ENCODE results near the gene ARVCF.

Gene ARVCF, protein sequence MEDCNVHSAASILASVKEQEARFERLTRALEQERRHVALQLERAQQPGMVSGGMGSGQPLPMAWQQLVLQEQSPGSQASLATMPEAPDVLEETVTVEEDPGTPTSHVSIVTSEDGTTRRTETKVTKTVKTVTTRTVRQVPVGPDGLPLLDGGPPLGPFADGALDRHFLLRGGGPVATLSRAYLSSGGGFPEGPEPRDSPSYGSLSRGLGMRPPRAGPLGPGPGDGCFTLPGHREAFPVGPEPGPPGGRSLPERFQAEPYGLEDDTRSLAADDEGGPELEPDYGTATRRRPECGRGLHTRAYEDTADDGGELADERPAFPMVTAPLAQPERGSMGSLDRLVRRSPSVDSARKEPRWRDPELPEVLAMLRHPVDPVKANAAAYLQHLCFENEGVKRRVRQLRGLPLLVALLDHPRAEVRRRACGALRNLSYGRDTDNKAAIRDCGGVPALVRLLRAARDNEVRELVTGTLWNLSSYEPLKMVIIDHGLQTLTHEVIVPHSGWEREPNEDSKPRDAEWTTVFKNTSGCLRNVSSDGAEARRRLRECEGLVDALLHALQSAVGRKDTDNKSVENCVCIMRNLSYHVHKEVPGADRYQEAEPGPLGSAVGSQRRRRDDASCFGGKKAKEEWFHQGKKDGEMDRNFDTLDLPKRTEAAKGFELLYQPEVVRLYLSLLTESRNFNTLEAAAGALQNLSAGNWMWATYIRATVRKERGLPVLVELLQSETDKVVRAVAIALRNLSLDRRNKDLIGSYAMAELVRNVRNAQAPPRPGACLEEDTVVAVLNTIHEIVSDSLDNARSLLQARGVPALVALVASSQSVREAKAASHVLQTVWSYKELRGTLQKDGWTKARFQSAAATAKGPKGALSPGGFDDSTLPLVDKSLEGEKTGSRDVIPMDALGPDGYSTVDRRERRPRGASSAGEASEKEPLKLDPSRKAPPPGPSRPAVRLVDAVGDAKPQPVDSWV

DNA sequence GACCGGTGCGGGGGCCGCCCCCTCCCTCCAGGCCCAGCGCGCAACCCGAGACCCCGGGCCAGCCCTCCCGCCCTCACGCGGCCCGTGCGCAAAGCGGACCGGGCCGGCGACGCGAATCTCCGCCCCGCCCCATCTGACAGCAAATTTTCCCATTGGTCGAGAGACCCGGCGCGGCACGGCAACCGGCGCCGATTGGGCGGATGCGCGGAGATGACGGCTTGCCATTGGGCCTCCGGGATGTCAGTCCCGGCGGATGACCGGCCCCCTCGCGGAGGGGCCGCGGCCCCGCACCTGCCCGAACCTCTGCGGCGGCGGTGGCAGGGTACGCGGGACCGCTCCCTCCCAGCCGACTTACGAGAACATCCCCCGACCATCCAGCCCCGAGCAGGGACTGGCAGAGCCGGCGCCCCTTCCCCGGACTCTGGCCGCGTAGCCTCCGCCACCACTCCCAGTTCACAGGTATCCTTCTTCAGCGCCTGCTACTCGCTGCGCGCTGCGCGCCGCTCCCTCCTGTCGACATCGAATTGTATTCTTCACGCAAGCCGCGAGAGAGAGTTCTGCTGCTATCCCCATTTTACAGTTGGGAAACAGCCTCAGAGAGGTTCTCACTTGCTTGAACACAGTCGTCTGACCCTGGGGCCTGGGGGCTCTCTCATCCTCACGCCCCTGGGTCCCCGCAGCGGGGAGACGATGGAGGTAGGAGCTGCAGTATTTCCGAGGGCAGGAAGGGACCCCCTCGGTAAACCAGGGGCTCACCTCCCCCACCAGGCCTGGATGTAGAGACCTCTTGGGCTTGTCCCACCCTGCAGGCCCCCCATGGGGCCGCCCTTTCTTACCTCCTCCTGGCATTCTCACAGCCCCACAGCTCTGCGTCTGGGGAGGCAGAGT lies at the start of gene ARVCF:
ARVCF (minus strand) TSS at position 90 of the 888 bp plus-strand sequence. CDS start 26,029 bp downstream, outside the sequence.
- DNase-seq, result peak; percentile 89

DNA sequence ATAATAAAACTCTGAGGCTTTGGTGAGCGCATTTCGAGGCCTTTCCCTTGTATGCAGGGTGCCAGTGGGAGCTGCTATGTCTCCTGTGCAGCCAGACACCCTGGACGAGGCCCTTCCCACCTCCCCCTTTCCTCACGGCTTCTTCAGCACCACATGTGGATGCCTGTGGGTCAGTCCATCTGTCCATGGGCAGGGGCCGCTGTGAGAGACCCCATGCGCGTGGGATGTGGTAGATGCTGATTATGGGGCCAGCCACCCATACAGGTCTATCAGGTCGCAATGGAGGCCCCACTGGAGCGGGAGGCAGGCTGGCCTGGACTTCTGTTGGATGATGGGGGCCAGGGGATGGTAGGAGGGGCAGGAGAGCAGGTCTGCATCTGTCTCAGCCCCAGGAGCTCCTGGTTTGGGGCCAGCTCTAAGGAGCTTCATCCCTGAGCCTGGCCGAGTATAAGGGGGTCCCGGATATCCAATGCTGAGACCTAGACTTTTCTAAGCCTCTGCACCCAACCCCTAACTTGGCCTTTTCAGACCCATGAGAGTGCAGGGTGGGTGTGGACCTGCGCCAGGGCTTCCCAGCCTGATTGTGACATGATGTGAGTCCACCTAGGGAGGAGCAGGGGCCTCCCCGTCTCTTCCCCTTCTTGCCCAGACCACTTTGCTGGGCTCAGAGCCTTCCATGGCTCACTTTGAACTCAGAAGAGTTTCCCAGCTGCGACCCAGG lies 49.4 kb upstream of the ARVCF start:
- no peak for DNase-seq

DNA sequence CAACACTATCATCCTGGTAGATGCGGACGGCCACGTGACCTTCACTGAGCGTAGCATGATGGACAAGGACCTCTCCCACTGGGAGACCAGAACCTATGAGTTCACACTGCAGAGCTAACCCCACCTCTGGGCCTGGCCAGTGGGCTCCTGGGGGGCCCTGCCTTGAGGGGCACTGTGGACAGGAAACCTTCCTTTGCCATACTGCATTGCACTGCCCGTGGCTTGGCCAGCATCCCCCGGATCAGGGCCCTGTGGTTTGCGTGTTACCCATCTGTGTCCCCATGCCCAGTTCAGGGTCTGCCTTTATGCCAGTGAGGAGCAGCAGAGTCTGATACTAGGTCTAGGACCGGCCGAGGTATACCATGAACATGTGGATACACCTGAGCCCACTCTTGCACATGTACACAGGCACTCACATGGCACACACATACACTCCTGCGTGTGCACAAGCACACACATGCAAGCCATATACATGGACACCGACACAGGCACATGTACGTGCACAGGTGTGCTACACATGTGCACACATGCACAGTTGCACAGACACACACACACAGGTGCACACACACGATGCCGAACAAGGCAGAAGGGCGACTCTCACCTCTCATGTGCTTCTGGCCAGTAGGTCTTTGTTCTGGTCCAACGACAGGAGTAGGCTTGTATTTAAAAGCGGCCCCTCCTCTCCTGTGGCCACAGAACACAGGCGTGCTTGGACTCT lies 48.1 kb upstream of the ARVCF start:
- no peak for DNase-seq

DNA sequence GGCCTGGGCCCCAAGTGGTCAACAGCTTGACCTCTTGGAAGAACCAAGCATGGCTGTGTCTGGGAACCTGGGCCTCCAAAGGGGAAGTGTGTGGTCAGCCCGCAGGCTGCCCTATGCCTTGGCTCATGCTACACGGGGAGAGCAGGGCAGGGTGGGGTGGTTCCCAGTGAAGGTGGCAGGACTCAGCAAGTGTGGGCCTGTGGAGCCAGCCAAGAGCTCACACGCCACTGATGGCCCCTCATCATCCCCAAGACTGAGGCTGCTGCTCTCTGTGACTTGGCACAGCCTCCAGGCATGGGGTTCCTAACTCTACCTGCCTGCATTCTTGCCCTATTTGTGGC lies 47.5 kb upstream of the ARVCF start:
- DNase-seq, result no peak

DNA sequence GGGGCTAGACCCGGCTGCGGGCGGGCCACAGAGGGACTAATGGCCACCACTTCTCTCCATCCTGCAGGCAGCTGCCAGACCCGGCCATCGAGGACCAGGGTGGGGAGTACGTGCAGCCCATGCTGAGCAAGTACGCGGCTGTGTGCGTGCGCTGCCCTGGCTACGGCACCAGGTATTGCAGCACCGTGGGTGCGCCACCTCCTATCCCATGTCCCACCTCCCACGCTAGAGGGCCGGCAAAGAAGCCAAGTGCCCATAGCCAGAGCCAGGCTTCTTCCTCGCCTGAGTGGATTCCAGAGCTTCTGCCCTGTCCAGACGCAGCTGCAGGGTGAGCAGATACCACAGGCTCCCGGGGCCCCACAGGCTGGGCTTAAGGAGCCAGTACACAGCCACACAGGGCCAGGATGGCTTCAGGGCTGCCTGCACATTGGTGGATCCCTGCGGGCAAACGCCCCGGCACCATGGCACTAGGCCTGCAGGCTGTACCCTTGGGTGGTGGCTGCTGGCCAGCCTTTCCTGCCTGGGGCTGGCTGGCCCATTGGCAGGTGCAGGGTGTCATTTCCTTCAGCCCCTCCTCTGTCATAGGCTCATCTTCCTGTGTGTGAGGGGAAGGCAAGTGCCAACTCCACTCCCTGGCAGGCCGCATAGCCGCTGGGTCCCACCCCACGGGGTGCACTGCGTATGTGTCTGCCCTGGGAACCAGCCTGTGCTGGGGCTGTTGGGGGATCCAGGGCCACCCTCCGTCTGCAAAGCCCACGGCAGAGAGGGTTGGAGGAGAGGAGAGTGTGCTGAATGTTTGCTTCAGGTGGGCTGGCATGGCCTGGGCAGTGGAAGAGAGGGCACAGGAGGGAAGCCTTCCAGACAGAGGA lies 46.9 kb upstream of the ARVCF start:
- no peak for DNase-seq

DNA sequence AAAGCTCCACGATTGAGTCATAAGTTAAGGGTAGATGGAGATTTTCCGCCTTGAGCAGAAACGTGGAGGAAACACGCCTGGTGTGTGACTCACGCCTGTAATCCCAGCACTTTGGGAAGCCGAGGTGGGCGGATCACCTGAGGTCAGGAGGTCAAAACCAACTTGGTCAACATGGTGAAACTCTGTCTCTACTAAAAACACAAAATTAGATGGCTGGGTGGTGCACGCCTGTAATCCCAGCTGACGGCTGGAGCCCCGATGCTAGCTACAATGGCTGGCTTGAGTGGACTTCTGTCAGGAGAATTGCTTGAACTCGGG lies 46.1 kb upstream of the ARVCF start:
- DNase-seq, result no peak

DNA sequence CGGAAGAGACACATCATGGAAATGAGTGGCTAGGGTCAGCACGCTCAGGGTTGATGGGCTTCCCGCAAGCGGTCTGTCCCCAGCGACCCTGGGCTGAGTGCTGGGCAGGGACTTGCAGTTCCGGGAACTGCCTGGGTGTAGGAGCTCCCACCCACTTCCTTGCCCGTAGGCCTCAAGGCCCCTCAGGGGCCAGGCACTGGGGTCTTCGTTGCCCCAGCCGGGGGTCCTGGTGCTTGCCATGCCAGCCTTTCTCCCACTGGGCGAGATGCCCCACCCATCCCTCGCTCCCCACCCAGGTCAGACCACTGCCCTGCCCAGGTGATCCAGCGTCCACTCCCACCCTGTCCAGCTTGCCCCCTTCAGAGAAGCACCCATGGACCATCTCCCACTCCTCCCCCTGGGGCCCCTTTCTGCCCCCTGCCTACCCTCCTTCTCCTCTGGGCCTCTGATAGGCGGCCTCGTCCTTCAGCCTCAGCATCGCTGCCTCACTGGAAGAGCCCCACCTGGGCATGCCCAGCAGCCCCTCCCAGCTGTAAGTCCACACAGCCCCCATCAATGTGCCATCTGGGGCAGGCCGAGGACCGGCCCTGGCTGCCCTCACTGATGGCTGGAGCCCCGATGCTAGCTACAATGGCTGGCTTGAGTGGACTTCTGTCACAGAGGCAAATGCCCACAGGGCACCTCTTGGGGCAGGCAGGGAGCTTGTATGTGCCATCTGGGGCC lies 45.6 kb upstream of the ARVCF start:
- no peak for DNase-seq

DNA sequence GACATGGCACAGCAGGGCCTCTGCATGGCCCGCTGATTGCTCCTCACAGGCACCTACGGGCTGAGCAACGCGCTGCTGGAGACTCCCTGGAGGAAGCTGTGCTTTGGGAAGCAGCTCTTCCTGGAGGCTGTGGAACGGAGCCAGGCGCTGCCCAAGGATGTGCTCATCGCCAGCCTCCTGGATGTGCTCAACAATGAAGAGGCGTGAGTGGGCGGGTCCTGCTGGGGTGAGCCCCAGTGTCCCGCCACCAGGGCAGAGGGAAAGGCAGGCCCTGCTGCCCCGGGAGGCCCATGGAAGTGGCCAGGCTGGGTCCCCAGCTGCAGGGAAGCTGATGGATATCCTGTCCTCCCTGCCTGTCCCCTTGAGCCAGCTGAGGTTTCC lies 44.8 kb upstream of the ARVCF start:
- DNase-seq, result no peak

DNA sequence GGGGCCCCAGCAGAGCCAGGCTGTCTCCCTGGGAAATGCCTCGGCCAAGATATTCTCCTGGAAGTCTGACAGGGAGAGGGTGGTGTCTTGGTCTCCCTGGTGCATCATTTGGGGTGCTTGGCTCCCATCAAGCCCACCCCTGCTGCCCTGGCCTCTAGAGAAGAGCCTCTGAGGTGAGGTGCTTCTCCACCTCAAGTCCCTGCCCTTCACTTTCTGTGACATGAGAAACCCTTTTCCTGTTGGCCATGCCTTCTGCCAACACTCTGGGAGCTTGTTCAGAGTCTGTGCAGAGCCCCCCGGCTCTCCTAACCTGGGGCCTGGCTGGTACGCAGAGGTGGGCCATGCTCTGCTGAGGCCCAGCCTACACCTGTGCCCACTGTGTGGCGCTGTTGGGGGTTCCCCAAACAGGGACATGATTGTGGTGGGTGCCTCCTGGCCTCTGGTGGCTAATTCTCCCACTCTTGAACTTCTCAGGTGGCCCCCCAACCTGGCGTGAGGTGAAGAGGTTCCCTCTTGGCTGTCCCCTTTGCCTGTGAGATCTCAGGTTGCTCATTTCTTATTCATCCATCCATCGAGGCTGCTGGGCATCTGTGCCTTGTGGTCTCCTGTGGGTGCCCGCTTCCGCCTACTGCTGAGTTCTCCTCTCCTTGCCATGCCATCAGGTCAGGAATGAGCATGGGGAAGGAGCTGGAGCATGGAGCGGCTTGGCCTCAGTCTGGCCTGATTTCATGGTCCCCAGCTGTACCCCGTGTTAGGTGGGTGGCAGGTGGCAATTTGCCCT lies 44.3 kb upstream of the ARVCF start:
- DNase-seq, result no peak

DNA sequence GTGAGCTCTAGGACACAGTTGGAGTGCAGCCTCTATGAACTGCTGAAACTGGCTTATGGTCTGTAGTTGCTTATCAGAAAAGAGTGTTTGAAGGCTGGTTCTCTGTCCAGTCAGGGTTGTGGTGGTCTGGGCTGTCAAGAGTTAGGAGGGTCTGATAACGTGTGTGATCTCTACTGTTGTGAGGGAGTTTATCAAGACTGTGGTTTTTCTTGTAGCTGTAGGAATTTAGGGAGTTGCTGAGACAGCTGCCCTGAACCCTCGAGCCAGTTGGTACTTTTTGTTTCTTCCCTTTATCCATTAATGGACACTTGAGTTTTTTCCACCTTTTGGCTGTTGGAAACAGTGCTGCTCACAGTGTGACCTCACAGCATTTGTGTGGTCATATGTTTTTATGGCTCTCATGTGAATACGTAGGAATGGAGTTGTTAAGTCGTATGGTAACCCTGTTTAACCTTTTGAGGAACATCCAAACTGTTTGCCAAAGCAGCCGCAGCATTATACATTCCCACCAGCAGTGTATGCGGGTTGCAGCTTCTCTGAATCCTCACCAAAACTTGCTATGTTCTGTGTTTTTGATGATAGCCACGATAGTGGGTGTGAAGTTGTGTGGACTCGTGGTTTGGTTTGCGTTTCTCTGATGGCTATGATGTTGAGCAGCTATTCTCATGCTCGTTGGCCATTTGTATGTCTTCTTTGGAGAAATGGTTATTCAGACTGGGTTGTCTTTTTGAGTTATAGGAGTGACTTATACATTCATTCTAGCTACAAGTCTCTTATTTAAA lies 42.6 kb upstream of the ARVCF start:
- no peak for DNase-seq

DNA sequence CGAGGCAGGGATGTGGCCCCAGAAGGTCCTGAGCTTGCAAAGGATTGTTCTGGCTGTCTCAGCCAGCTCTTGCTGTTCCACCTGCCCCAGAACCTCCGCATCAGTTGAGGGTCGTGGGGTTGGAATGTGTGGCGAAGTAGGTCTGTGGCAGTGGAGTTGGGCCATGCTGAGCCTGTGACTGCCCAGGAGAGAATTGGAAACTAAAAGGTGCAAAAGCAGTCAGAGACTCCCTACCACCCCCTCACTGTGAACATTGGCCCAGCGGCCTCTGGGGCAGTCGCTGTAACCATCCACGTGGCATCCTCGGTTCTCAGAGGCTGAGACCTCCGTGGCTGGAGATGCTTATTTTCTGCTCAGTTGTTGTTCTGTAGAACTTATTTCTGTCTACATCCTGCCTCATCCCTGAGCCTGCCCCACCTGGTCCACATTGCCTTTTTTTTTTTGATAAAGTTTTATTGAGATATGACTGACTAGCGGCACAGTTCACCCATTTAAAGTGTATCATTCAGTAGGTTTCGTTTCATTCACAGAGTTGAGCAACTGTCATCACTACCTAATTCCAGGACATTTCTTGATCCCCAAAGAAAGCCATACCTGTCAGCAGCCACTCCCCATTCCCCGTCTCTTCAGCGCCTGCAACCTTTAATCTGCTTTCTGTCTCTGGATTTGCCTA lies 41.1 kb upstream of the ARVCF start:
- no peak for DNase-seq

DNA sequence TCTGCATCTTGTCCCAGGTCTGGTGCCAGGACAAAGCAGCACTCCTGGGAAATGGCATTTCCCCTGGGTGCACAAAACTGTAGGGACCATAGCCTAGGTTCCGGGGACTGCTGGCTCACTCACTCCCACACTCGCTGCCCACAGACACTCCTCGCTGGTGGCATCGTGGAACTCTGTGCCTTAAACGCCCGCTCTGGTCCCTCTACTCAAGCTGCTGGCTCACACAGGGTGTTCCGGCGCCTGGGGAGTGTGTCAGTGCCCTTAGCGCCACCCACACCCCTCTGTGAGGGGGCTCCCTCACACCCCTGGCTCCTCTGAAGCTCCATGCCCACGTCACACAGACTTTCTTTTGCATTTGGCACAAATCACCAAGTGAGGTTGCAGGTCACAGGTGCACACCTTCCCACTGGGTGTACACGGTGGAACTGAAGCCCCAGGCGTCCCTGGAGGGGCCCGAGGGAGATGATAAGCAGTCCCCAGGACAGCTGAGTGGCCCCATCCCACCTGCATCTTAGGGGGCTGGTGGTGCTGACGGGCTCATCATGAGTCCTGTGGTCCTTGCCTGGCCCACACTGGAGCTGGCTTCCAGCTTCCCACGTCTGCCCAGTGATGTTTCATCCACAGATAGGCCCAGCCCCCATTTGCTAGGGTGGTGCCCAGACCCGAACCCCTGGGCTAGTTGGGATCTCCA lies 40.2 kb upstream of the ARVCF start:
- no peak for DNase-seq

DNA sequence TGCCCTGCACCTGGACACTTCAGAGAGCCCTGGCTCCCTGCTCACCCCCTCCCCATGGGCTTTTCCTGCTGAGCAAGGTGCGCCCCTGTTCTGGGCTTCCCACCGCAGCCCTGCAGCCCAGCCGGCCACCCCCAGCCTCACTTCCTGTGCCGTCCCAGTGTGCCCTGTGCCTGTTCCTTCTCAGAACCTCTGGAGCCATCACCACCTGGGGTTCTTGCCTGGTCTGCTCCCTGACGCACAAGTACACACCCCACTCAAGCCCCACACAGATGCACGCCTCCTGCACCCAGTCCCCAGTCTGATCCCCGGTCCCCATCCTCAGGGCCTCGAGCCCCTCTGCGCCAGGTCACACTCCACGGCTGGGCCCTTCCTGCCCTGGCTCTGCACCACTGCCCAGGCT lies 39.5 kb upstream of the ARVCF start:
- DNase-seq, result no peak

DNA sequence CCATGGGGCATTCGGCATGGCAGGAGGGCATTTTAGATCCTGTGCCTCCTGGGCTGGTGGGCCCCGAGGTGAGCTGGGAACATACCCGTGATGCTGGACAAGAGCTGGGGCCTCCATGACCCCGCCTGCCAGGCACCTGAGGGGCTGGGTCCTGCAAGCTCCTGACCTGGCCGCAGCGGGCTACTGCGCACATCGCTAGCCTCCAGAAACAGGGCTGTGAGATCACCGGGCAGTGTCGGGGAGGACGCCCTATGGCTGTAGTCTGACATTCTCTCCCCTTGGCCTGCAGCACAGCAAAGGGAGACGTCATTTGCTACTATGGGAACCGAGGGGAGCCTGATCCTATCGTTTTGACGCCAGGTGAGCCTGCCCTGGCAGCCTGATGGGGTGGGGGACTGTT lies 39.0 kb upstream of the ARVCF start:
- no peak for DNase-seq

DNA sequence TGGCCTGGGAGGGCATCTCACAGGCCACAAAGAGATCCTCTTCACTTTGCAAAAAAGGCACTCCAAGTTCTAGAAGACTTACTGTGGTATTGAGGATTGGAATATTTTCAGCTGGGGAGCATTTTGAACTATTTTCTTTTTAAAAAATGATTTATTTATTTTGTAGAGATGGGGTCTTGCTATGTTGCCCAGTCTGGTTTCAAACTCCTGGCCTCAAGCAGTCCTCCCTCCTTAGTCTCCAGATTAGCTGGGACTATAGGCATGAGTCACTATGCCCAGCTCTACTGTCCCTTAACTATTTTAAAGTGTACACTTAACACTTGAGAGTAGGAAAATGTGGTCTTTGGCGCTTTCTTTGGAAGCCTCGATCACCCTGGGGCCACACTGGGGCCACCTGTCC lies 38.5 kb upstream of the ARVCF start:
- DNase-seq, result no peak

DNA sequence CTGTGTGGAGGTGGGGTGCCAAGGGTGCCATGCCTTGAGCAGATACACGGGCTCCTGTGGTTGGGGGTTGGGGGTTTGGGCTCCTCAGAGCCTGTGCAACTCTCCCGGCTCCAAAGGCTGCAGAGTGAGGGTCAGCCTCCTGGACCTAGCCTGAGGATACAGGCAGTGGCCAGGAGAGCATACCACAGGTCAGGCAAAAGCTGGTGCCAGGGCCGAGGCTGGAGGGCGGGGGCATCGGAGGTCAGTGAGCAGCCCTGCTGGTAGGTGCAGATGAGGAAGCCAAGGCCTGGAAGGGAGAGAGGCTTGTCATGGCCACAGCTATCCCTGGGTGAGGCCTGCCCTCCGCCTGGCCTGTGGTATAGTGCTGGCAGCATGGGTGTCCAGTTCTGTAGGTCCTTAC lies 37.9 kb upstream of the ARVCF start:
- no peak for DNase-seq

DNA sequence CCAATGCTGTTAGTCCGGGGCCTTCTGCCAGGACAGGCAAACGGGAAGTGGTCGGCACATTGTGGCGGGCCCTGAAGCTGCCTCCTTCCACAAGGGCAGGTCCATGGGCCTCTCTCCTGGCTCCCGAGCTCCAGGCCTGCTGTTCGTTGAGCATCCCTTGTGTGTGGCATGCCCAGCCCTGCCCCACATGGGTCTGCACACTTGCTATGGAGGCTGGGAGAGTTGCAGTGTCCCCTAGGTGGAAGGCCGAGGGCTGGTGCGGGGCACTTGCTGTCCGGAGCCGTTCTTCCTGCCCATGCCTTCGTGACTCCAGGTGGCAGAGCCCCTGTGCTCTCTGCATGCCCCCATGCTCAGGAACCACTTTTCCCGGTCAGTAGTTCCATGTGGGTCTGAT lies 37.4 kb upstream of the ARVCF start:
- DNase-seq, result no peak
